Measurements from ENCODE around the gene G2E3.

- TF ChIP-seq CTCF (CRISPR knock-in tag; IDR thresholded peaks at IDR 0.05) (no peak), ATRX (CRISPR knock-in tag; IDR thresholded peaks at IDR 0.05; ENCODE audit: borderline replicate concordance) (no peak), ZNF691 (CRISPR knock-in tag; IDR thresholded peaks at IDR 0.05; ENCODE audit: borderline replicate concordance, low read depth) (no peak), ATF7-NPFF (CRISPR knock-in tag; IDR thresholded peaks at IDR 0.05; ENCODE audit: low read depth) (no peak), STAT6 (CRISPR knock-in tag; IDR thresholded peaks at IDR 0.05; ENCODE audit: borderline replicate concordance) (no peak), NR3C1 (CRISPR knock-in tag; IDR thresholded peaks at IDR 0.05) (no peak), THAP9 (CRISPR knock-in tag; IDR thresholded peaks at IDR 0.05; ENCODE audit: borderline replicate concordance) (no peak), POLR2A (IDR thresholded peaks at IDR 0.05; ENCODE audit: insufficient read depth in 1 of 2, low read depth in 2 of 2, low read length in 2 of 2) (no peak), MAFF (IDR thresholded peaks at IDR 0.05; ENCODE audit: low read depth, low read length) (peak; percentile 33; the same call in 1 of the 2 replicates), GMEB2 (CRISPR knock-in tag; IDR thresholded peaks at IDR 0.05; ENCODE audit: low read depth) (no peak), ZNF121 (CRISPR knock-in tag; IDR thresholded peaks at IDR 0.05) (no peak)
These were observed 23.4 kb downstream of the G2E3 start for GRCh38 chr14:30582376-30582775.
